Testis (tissue), 2 donors: ENCODE data around the gene NUP160.

Experiments used
- CTCF ChIP-seq, 3 experiments: fragments of 450-650 bp in 2 of 3; fragments of 200-600 bp in 1 of 3; sonication (generic) in 1 of 3; IDR thresholded peaks; one replicate each; pipeline ENCODE4 v1.5.1; 2016 to 2019; ENCODE audit warnings: antibody characterized with exemption in 3 of 3, mild to moderate bottlenecking in 2 of 3, moderate library complexity in 1 of 3
- POLR2A ChIP-seq: fragments of 450-650 bp; IDR thresholded peaks from one replicate; pipeline ENCODE4 v1.6.1; 2017; ENCODE audit warnings: antibody characterized with exemption, mild to moderate bottlenecking, moderate library complexity

- no peak for TF ChIP-seq CTCF (IDR thresholded peaks at IDR 0.05)
- TF ChIP-seq POLR2A, result no peak
These were observed 31.4 kb upstream of the NUP160 start for GRCh38 chr11:47879259-47880158.
